ENCODE measurements around the gene LRRC75A.
A peak's percentile ranks its signal among the peaks of the same experiment; 100 is the strongest.
"Not testable (repeated sequence)": the region's sequence is repeated elsewhere in the genome, so short reads cannot be mapped to it uniquely, and the experiment has no call there.

The LRRC75A gene

GRCh38 chr17:16430650-16431049 lies 61.3 kb downstream of the LRRC75A start:
- DNase-seq (ENCODE audit: low spot score) = no peak

DNA sequence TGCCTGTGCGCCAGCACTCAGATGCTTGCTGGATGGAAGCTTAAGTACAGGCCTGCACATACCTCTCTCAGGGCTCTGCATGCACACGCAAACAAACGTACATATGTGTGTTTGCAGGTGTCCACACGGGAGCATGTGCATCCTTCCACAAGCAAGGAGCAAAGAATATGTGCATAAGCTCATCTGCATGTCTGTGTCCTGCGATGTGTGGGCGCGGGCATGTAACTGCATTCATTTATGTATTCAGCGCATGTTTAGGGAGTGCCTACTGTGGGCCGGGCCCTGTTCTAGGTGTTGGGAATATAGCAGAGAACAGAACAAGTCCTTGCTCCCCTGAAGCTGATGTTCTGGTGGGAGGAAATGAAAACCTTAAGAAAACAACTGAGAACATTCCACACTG lies 62.9 kb downstream of the LRRC75A start:
- no peak for DNase-seq (ENCODE audit: low spot score)

DNA sequence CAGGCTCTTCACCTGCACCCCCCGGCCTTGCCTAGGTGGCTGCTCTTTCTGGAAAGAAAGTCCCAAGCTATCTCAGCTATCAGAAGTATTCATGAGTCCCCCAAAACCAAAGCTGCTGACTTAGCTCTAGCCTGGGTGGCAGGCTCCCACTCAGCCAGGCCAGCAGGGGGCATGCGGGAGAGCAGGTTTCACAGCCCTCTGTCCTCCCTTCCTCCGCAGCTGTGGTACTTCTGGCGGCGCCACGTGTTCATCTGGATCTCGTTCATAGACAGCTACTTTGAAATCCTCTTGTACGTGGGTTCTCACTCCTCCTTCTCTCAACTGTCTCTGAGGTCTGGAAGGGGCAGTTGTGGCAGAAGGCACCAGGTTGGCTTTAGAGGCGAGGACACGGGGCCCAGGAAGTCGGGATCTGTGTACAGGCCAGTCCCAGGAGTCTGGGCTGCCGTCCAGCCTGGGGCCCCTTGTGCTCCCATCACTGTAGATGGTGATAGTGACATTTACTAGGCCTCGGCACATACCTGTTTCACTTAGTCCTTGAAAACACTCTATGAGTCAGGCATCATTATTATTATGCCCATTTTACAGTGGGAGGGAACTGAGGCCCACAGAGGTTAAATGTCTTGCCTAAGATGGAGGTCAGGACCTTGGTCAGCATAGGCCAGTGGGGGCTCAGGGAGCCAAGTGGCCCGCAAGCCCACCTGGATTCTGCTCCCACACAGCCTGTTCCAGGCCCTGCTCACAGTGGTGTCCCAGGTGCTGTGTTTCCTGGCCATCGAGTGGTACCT lies 63.7 kb downstream of the LRRC75A start:
- peak; percentile 20 for DNase-seq (ENCODE audit: low spot score)

DNA sequence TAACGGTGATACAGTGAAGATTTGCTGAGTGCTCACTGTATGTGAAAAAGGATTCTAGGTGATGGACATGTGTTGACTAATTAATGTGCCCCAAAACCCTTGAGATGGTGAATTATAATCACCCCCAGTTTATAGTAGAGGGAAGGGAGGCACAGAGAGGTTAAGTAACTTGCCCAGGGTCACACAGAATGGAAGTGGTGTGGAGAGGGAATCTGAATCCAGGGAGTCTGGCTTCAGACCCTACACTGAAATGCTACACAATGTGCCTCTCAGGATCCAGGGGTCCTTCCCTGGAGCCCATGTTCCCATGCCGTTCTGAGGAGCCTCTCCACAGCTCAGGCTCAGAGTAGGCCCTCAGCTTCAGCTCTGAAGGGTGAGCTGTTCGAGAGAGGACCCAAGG lies 65.0 kb downstream of the LRRC75A start:
- DNase-seq (ENCODE audit: low spot score) = no peak

GRCh38 chr17:16425698-16426659 lies 66.0 kb downstream of the LRRC75A start:
- no peak for DNase-seq (ENCODE audit: low spot score)

DNA sequence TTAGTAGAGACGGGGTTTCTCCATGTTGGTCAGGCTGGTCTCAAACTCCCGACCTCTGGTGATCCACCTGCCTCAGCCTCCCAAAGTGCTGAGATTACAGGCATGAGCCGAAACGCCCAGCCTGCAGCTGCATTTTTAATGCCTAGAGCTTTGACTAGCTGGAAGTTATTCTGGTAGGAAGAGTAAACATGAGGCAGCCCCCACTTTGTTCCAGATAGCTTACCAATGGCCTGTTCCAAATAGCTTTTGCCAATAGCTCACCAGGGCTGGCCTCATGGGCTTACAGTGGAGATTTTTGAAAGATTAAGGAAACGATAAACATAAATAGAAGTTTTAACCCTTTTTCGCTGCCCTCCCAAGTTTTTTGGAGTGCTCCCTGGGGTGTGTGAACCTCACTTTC lies 66.8 kb downstream of the LRRC75A start:
- no peak for DNase-seq (ENCODE audit: low spot score)

GRCh38 chr17:16423226-16423872 lies 68.6 kb downstream of the LRRC75A start:
- DNase-seq (ENCODE audit: low spot score) = no peak

DNA sequence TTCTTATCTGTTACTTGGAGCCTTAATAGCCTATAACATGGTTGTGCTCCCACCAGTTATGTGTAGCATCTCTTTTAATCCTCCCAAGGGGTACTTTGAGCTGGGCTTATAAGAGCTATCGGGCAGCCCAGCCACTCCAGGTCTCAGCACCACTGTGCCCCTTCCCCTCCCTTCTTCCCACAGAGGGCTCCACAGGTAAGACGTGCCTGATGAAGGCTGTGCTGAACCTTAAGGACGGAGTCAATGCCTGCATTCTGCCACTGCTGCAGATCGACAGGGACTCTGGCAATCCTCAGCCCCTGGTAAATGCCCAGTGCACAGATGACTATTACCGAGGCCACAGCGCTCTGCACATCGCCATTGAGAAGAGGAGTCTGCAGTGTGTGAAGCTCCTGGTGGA lies 69.6 kb downstream of the LRRC75A start:
- no peak for DNase-seq (ENCODE audit: low spot score)

DNA sequence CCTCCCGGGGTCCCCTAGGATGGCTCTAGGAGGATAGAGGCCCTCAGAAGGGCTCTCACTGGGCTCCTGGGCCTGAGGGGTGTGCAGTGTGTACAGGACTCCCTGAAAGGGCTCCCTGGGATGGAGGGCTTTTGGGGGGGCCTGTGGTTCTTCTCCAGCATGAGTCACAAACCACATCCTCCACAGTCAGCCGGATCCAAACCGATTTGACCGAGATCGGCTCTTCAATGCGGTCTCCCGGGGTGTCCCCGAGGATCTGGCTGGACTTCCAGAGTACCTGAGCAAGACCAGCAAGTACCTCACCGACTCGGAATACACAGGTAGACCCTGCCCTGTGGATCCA lies 72.1 kb downstream of the LRRC75A start:
- DNase-seq (ENCODE audit: low spot score) = peak; percentile 44

DNA sequence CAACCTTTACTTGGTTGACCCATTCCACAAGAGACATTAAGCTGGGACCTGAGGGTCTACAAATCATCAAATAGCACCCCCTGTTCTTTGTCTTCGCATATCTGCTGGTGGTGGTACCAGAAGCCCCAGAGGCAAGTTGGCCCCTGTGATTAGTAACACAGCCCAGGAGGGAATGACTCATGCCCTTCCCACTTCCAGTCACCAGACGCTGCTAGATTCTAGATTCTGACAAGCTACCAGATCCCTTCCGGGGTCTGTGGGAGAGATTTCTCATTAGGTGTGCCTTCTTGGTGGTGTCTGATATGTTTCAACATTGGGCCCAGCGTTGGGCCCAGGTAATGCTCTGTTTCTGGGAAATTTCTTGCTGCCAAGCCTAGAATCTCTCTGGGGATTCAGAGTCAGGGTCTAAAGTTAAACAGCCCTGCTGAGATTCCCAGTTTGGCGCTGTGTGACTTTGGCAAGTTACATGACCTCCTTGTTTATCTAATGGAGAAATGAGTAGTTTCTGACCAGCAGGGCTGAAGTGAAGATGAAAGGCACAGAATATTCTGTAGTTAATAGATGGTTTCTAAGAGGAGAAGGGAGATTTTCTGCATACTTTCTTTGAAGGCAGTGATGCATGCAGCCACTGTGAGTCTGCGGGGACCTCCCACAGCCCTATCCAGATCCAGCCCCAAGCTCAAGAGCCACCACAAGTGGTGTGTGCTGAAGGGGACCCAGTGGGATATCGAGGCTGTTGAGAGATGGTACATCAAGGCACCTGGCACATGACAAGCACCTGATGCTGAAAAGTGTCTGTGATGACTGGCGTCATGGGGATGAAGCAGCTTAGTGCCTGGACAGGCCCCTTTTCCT lies 72.7 kb downstream of the LRRC75A start:
- DNase-seq (ENCODE audit: low spot score) = peak; percentile 68

DNA sequence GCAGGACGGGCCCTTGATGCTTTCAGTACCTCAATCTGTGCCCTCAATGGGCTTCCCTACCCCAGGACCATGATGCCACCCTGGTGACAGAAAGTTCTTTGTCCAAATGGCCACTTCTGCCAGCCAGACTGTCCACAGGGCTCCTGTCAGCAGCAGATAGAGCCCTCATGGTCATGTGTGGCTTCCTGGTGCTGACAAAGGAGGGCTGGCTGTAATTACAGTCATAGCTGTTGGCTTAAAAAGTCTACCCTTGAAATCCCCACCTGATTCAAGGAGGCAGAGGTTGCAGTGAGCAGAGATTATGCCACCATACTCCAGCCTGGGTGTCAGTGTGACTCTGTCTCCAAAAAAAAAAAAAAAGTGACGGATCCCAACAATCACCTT lies 73.3 kb downstream of the LRRC75A start:
- DNase-seq (ENCODE audit: low spot score) = no peak

DNA sequence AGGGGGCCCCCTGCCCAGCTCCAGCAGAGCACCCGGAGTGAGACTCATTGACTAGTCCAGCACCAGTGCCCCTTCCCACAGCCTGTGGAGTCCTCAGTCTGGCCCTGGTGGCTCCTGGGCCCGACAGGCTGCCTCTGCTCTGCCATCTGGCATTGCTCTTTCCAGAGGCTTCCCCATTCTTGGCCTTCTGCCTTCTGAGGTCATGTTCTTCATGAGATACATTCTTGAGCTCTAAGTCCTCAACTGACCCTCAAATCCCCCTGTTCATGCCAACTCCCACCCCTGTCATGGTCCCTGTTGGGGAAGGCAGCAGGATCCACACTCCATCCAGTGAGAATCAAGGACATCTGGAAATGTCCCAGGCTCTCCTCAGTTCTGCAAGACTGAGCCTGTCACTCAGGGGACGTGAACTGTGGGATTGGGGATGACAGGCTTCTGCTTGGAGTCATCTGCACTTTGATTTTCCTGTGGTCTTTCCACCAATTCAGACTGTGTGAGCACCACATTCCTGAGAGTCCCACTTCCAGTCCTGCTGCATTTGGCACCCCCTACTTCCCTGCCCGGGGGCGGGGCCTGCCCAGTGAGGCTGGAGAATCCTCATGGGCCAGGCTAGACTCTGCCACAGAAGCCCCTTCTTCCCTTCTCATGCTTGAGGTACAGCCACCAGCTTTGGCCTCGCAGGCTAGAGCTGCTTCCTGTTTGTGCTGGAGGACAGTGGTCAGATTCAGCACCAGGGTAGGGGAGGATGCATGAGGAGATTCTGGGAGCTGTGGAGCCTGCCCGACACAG lies 73.9 kb downstream of the LRRC75A start:
- no peak for DNase-seq (ENCODE audit: low spot score)

- no peak for DNase-seq (ENCODE audit: low spot score)
Measured at GRCh38 chr17:16417399-16417798, 74.6 kb downstream of the LRRC75A start.

DNA sequence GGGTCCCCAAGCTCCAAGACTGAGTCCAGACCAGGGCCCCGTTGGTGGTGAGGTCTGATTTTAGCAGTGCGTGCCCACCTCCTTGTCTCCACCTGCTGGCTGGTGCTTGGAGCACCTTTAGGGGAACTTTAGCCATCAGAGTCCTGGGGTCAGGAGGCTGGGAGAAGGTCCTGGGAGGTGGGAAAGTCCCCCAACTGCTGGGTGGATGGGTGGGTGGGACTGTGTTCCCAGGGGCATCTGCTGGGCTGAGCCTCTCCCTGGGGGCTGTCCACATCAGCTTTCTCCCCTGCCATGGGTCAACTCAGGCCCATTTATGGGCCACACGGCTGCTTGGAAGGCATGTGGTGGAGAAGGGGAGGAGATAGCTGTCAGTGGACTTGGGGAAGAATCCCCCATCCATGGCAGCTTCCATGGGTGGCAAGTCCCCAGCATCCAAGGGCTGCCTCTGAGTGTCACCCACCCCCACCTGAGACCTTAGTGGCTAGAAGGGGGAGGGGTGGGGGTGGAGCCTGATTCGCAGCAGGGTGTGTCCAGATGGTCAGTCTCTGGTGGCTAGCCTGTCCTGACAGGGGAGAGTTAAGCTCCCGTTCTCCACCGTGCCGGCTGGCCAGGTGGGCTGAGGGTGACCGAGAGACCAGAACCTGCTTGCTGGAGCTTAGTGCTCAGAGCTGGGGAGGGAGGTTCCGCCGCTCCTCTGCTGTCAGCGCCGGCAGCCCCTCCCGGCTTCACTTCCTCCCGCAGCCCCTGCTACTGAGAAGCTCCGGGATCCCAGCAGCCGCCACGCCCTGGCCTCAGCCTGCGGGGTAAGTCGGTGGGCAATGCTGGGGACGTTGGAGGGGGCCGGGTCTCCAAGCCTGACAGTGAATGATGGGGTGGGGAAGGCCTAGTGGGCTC lies 76.7 kb downstream of the LRRC75A start, which contains the start of gene TRPV2:
Gene TRPV2 (plus strand): TSS at position 541 of the 894 bp plus-strand sequence. CDS start 2,098 bp downstream, outside the sequence.
- peak; percentile 57 for DNase-seq (ENCODE audit: low spot score)

DNA sequence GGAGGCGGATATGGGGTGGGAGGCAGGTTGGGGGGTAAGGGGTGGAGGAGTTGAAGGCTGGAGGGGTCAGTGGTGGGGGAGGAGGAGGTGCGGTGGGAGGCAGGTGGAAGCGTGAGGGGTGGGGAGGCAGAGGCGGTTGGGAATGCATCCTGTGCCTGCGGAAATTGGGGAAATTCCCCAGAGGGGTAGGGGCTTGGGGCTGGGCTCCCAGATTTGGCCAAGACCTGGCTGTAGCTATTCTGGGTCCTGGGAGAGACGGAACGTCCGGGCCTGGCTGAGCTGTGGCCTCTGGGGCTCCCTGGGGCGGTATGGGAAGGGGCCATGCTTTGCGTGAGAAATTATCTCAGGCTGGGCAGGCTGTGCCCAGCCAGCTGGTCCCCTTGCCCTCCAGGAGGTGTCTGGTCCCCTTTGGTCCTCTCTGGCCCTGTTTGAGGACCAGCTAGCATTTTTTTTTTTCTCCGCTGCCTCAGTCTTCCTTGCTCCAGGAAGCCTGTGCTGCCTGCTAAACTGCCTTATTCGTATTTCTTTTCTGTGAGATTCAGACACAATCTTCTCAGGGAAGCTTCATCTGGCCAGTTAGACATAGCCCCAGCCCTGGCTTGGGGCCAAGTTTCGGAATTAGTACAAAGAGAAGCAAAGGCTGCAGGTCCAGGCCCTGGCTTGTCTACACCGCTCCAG lies 83.9 kb downstream of the LRRC75A start:
- DNase-seq (ENCODE audit: low spot score) = no peak

DNA sequence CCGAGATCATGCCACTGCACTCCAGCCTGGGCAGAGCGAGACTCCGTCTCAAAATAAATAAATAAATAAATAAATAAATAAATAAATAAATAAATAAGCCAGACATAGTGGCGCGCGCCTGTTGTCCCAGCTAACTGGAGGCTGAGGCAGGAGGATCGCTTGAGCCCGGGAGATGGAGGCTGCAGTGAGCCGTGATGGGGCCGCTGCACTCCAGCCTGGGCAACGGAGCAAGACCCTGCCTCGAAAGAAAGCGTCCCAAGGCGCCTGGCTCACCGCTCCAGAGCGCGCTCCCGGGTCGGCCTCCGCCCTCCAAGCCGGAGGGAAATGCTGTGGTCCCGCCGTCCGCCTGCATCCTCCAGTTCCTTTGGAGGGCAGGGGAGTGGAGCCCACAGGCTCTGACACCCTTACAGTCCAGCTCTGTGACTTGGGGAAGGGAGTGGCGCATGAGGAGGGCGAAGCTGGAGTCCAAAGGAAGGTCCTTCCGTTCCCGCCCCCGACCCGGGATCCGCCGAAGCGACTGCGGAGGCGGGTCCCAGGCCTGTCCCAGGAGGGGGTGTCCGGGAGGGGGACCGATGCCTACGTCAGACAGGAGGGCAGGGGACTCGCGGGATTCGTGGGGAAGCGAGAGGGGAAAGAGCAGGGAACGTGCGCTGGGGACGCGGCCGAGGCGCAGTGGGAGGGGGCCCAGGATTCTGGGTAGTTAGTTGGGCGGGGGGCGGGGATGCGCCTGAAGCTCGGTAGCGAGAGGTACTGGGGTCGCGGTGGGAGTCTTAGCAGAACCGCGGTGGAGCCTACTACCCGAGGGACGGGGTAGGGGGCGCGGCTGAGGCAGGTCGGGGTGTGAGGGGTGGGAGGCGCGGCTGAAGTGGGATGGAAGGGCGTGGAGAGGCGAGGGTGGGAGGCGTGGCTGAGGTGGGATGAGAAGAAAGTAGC lies 85.0 kb downstream of the LRRC75A start:
- no peak for DNase-seq (ENCODE audit: low spot score)

DNA sequence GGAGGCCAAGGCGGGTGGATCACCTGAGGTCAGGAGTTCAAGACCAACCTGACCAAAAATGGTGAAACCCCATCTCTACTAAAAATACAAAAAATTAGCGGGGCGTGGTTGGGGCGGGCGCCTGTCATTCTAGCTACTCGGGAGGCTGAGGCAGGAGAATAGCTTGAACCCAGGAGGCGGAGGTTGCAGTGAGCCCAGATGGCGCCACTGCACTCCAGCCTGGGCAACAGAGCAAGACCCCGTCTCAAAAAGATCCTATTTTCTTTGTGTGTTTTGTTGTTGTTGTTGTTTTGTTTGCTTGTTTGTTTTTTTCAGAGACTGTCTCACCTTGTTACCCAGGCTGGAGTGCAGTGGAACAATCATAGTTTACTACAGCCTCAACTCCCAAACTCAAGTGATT lies 88.1 kb downstream of the LRRC75A start:
- not testable (repeated sequence) for DNase-seq (ENCODE audit: low spot score)
